Right atrium auricular region (tissue), 2 donors: ENCODE measurements around the gene PLXNA2. TPM values are rescaled to one million over a fixed set of nuclear protein-coding genes. Genes with fewer than 3 reads are reported as not detected.

Experiments
- DNase-seq: peaks from one replicate; pipeline ENCODE4 v3.0.0-alpha.2; 2019; ENCODE audit warnings: low spot score
- H3K27ac ChIP-seq, 2 donors: fragments of 200-600 bp; sonication (generic); 1 replicate in 1 of 2; 2 replicates in 1 of 2; pipeline ENCODE4 v1.5.1; 2016 to 2019
- H3K27me3 ChIP-seq, 2 donors: fragments of 200-600 bp; sonication (generic); one replicate each; pipeline versions ENCODE4 v1.5.1 to v1.6.0; 2017 to 2019
- H3K36me3 ChIP-seq: fragments of 200-600 bp; sonication (generic); one replicate; pipeline ENCODE4 v1.5.1; 2016
- H3K4me1 ChIP-seq, 2 donors: fragments of 200-600 bp; sonication (generic); one replicate each; pipeline versions ENCODE4 v1.5.1 to v1.6.0; 2017 to 2019
- H3K4me3 ChIP-seq, 2 donors: fragments of 200-600 bp; sonication (generic); 1 replicate in 1 of 2; 2 replicates in 1 of 2; pipeline ENCODE4 v1.5.1; 2017 to 2019; ENCODE audit warnings: mild to moderate bottlenecking in 1 of 2, moderate library complexity in 1 of 2
- H3K9me3 ChIP-seq, 2 donors: fragments of 200-600 bp; sonication (generic); one replicate each; pipeline ENCODE4 v1.5.1; 2019
- CTCF ChIP-seq, 2 donors: fragments of 200-600 bp; sonication (generic); IDR thresholded peaks; one replicate each; pipeline ENCODE4 v1.5.1; 2019; ENCODE audit warnings: antibody characterized with exemption in 2 of 2
- total RNA-seq, 2 donors: library from RNA; depleted of rRNA; stranded (reverse); fragments of >200 nt; gene quantifications; one replicate each; pipeline ENCODE4 v1.1.0, GENCODE V29; 2016

The PLXNA2 gene
- total RNA-seq, 2 donors from 2014 or later, result 10.8 to 23.8 TPM

DNA sequence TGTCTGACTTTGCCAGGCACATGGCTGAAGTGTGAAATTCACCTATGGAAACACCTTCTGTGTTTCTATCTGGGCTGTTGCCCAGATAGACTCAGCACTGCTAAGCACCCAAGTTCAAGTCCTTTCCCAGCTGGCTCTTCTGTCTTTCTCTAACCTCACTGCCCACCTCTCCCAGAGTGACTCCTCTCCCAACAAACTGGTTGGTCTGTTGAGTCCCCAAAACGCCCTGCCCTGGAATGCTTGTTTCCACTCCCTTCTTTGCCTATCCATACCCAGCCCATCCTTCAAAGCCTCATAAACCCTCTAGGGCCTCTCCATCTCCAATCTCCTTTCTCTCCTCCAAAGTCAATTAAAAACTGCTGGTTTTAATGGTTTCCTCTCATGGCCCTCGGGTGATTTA, 15.6 kb downstream of the PLXNA2 start:
- no peaks in the 10 kb centered on the region for H3K9me3 ChIP-seq
- H3K27me3 ChIP-seq, result no peaks in the 10 kb centered on the region
- no peak for TF ChIP-seq CTCF (IDR thresholded peaks at IDR 0.05)
- H3K4me1 ChIP-seq, result peaks cover 0 to 54% of the 10 kb centered on the region in 2 donors
- H3K27ac ChIP-seq, result peak overlapping the region in 1 of 2 donors; percentile 46
- no peaks in the 10 kb centered on the region for H3K36me3 ChIP-seq
- no peak overlapping the region for H3K4me3 ChIP-seq
- DNase-seq, result no peak

DNA sequence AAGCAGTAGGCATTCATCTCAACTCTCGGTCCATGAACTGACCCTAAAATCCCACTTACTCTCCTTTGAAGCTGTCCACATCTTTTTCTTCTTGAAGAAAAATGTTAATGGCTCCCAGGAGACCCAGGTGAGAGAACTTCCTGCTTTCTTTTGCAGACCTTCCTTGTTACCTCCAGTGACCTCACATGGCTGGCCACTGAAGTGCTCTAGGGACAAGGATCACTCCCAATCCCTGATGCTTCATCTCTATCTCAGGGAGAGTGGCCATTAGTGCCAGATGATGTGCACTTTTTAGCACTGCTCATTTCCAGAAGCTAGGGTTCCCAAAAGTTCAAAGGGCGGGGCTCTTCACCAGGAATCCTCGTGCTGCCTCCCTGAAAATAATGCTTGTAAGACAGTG, 16.2 kb downstream of the PLXNA2 start:
- H3K4me1 ChIP-seq, result peaks cover 0 to 49% of the 10 kb centered on the region in 2 donors
- DNase-seq, result no peak
- TF ChIP-seq CTCF (IDR thresholded peaks at IDR 0.05), result no peak

GRCh38 chr1:208227366-208227765, 16.8 kb downstream of the PLXNA2 start:
- no peak for DNase-seq
- H3K9me3 ChIP-seq, result no peaks in the 10 kb centered on the region
- H3K27ac ChIP-seq, result peak overlapping the region; percentile 67 to 74
- no peak for TF ChIP-seq CTCF (IDR thresholded peaks at IDR 0.05)
- peaks cover 0 to 49% of the 10 kb centered on the region in 2 donors for H3K4me1 ChIP-seq
- no peaks in the 10 kb centered on the region for H3K27me3 ChIP-seq
- no peak overlapping the region for H3K4me3 ChIP-seq
- no peaks in the 10 kb centered on the region for H3K36me3 ChIP-seq

More for the DNA sequence above, 16.2 kb downstream of the PLXNA2 start:
- Histone ChIP-seq H3K27ac (peak overlapping the region; percentile 46 to 74), H3K27me3 (no peaks in the 10 kb centered on the region), H3K9me3 (no peaks in the 10 kb centered on the region), H3K4me3 (no peak overlapping the region), H3K36me3 (no peaks in the 10 kb centered on the region)

GRCh38 chr1:208225954-208226937, 17.9 kb downstream of the PLXNA2 start:
- DNase-seq, result no peak
- Histone ChIP-seq H3K27me3 (no peaks in the 10 kb centered on the region), H3K4me3 (no peak overlapping the region), H3K36me3 (no peaks in the 10 kb centered on the region), H3K4me1 (peaks cover 0 to 52% of the 10 kb centered on the region in 2 donors), H3K27ac (peak overlapping the region; percentile 67 to 74), H3K9me3 (no peaks in the 10 kb centered on the region)
- no peak for TF ChIP-seq CTCF (IDR thresholded peaks at IDR 0.05)

DNA sequence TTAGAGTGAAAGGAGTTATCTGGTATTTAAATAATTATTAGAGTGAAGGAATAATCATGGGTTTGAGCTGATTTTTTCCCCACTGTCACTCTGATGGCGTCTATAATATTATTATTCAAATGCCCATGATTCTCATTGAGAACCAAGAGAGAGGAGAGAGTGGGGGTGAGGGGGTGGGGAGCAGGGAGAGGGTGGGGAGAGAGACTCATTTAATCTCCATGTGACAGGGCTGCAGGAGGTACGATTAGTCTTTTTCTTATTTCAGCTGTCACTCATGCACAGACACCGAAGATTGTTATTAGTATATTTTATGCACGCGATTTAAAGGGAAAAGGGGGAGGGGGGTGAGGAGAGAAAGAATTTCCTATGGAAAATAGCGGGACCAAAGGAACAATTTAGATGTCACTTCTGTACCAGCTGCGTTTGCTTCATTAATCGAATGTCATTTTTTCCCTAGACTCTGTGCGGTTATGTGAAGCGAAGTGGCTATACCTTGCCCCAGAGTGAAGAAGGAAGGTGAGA, 19.9 kb downstream of the PLXNA2 start:
- DNase-seq, result no peak
- H3K27ac ChIP-seq, result no peak overlapping the region
- TF ChIP-seq CTCF (IDR thresholded peaks at IDR 0.05), result no peak
- H3K27me3 ChIP-seq, result no peaks in the 10 kb centered on the region
- no peak overlapping the region for H3K4me3 ChIP-seq
- peaks cover 0 to 72% of the 10 kb centered on the region in 2 donors for H3K4me1 ChIP-seq
- H3K36me3 ChIP-seq, result no peaks in the 10 kb centered on the region
- no peaks in the 10 kb centered on the region for H3K9me3 ChIP-seq
